Stimulated activated CD4-positive, alpha-beta T cell treated with anti-CD3 and anti-CD28 coated beads, TNF-alpha, amount 100 ng/mL, for 24 hours (primary cell): ENCODE data around the gene GALNT1.
"Not testable (repeated sequence)": the region's sequence is repeated elsewhere in the genome, so short reads cannot be mapped to it uniquely, and the experiment has no call there.

Experiments used
- DNase-seq, 3 experiments: peaks; one replicate each; pipeline ENCODE4 v3.0.0-alpha.2; 2020; ENCODE audit warnings: low read depth in 3 of 3

The GALNT1 gene

DNA sequence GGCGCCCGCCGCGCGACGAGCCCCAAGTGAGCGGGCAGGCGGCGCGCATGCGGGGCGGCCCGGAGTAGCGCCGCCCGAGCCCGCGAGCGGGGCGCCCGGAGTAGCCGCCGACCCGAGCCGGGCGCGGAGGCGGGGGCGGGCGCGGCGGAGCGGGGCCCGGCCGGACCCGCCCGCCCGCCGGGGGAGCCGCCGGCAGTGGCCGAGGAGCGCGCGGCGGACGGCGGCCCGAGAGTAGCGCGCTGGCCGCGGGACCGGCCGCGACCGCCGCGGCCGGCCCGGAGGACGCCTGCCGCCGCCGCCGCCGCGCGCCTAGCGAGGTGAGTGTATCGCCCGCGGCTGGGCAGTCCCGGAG is at the start of gene GALNT1:
Gene GALNT1, plus strand, starts transcription at position 195 of the 352 bp plus-strand sequence. CDS start 72,923 bp downstream, outside the sequence.
- no peak for DNase-seq

DNA sequence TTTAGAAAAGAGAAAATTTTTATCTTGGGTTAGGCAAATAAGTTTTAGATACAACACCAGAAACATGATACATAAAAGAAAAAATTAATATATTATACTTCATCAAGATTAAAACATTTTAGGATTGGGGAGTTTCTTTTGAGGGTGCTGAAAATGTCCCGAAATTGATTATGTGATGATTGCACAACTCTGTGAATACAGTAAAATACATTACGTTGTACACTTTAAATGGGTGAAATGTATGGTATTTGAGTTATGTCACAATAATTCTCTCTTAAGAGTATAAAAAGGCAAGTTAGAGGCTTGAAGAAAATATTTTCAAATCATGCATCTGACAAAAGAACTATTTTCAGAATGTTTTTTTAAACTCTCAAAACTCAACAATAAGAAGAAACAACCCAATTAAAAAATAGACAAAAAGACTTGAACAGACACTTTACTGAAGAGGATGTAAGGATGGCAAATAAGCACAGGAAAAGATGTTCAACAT is 47.6 kb upstream of the GALNT1 start:
- DNase-seq, result no peak

DNA sequence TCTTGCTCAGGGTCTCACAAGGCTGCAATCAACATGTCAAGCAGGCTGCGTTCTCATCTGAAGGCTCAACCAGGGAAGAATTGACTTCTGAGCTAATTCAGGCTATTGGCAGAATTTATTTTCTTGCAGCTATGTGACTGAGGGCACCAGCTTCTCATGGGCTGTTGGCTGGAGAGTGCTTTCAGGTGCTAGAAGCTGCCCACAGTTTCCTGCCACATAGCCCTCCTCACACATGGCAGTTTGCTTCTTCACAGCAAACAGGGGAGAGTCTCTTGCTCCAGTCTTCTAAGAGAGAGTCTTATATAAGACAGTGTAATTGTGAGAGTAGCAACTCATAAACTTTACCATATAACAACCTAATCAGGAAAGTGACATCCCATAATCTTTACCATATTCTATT is 46.2 kb upstream of the GALNT1 start:
- no peak for DNase-seq

DNA sequence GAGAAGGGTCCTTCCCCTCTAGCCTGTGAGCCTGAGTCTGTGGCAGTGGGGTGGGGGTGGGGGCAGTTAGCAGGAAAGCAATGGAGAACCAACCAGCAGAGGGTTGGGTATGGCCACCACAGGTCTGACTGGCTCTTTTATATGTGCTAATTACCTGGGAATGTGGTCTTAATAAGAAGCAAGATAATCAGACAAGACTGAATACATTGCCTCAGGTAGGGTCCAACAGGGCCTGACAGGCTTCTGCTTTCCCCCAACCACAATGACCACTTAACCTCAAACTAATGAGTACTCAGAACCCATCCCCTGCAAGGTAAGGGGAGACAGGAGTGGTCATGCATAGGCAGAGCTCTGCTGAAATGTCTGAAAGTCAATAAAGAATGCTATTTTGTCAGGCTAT is 39.2 kb upstream of the GALNT1 start:
- DNase-seq, result no peak

DNA sequence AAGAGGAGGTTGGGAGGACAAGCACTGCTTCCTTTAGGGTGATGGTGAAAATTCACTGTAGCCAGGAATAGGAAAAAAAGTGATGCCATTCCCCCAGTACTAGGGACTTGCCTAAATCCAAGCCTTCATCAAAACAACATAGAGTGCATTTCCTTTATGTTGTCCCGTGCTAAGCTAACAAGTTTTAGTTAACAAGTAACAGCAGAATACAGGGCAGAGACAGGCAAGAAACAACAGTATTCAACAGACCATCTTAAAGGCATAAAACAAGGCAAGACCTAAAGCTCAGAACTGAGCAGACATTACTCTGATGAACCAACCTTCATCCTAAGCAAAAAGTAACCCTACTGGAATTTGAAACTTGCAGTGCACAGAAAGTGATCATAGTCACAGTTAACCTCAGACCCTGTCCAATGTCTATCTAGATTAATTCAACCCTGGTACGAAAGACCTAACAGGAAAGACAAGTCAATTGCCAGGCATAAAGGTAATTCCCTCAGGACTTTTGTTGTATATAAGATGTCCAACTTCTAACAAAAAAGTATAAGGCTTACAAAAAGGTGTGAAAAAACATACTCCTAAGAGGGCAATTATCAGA is 34.4 kb upstream of the GALNT1 start:
- no peak for DNase-seq

DNA sequence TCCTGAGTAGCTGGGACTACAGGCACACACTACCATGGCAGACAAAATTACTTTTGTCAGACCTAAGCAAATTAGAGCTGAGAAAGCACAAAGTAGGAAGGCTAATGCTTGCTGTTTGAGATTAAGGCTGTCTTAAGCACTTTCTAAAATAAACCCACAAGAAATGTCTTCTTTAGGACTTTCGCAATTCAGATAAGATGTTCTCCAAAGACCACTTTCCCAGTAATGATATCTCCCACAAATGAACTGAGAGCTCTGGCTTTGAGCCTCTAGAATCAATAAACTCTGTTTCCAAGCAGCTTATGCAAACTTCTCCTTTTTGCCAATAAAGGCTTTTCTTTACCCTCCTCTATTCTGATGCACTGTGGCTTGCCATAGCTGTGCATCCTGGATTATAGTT is 32.0 kb upstream of the GALNT1 start:
- no peak for DNase-seq

DNA sequence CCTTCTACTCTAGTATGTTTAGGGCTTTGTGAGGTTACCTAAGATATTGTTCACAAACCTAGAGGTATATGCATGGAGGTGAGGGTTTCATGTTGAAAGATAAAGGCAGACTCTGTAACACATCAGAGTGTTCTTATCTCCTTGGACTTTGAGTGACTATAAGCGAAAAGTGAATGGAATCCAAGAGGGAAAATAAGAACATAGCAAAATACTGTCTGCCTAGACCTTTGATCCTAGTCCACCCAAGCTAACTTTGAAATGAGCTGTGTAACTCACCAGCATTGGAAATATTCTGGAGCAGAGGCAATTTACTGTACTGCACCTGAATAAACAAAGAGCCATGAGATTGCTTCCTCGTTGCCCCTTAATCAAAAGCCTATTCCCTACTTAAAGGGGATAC is 28.2 kb upstream of the GALNT1 start:
- DNase-seq, result no peak

DNA sequence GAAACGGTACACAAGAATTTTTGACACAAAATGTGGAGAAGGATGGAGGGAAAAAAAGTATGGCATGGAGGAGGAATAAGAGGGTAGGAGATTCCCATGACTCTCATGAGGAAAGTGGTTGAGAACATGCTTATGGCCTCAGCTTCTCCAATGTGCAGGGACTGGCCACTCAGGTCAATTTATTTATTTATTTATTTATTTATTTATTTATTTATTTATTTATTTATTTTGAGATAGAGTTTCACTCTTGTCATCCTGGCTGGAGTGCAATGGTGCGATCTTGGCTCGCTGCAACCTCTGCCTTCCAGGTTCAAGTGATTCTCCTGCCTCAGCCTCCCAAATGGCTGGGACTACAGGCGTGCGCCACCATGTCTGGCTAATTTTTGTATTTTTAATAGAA is 26.0 kb upstream of the GALNT1 start:
- DNase-seq, result not testable (repeated sequence)

DNA sequence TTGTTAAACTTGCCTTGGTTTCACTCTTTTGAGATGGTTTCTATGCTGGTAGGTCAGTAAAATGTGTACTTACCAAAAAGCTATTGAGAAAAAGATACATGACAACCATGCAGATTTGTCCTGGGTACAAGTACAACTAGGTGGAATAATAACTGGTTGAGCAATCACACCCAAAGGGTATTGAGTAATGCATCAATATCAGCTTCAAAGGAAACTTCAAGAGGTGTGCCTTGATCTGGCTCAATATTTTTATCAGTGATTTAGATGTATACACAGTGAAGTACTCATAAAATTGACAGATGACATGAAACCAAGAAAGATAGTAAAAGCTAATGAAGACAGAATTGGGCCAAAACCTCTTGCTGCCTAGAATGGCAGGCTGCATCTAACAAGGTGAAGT is 21.7 kb upstream of the GALNT1 start:
- DNase-seq, result no peak

DNA sequence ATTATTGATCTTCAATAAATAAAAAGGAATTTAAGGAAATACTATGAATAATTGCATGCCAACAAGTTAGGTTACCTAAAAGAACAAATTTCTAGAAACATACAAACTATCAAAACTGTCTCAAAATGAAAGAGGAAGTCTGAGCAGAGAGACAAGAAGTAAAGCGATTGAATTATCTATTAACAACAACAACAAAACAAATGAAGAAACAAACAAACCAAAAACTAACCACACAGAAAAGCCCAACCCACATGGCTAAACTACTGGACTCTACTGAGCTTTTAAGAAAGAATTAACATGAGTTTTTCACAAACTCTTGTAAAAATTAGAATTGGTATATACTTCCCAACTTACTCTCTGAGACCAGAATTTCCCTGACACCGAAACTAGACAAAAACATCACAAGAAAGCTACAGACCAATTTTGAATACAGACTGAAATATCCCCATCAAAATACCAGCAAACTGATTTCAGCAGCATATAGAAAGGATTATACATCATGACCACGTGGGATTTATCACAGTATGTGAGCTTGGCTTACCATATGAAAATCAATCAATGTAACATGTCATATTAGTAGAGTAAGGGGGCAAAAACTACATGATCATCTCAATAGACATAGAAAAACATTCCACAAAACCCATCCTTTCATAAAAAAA is 16.6 kb upstream of the GALNT1 start:
- no peak for DNase-seq

DNA sequence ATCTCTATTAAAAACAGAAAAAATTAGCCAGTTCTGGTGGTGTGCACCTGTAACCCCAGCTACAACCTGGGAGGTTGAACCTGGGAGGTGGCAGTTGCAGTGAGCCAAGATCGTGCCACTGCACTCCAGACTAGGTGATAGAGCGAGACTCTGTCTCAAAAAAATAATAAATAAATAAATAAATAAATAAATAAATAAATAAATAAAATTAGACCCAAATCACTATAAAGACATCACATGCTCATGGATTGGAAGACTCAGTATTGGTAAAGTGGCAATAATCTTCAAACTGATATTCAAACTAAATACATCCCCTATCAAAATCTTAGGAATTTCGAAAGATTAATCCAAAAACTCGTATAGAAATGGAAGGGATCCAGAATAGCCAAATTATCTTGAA is 15.5 kb upstream of the GALNT1 start:
- DNase-seq, result no peak

DNA sequence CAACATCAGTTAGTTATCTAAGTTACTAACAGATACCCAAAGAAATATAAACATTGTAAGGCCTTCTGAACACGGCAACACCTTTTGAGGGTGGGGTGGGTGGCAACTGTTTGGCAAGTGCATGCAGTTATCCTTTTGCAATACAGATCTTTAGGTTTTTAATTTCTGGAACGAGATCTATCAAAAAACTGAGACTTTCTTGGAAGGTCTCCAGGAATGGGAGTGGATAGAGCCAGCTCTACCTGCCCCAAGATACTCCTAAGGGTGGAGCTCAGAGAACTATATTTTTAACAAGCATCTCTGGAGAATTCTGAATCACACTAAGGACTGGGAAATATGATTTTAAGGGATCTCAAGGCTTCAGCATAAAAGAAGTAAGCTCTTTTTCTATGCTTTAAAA is 11.4 kb upstream of the GALNT1 start:
- DNase-seq, result no peak

DNA sequence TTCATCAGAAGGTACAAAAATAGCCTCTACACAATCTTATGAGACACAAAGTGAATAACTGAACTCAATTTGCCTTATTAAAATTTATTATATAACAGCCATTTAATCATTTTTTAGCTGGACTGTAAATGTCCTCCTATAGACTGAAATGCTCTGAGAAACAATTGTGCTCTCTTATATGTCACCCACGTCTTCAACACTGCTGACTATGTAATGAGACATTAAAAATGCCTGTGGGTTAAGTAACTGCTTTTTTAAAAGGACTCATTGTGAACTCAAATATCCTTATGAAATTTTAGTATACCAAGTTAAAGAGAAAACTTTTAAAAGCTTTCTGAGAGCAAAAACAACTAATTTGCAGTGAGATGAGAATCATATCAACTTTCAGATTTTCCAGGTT is 10.4 kb upstream of the GALNT1 start:
- DNase-seq, result no peak

DNA sequence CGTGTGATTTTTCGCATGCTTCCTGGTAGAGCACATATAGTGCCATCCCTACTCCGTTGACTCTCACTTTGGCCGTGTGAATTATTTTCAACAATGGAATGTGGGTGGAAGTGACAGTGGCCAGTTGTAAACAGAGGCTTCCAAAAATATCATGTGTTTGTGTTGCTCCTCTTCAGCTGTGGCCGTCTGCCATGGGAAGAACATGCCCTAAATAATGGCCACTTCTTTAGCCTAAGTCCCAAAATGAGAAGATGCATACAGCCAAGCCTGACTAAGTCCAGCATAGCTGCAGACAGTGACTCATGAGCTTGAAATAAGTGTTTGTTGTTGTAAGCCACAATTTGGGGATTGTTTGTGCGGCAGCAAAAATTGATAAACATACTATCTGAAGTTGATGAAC is 8.9 kb upstream of the GALNT1 start:
- DNase-seq, result no peak

DNA sequence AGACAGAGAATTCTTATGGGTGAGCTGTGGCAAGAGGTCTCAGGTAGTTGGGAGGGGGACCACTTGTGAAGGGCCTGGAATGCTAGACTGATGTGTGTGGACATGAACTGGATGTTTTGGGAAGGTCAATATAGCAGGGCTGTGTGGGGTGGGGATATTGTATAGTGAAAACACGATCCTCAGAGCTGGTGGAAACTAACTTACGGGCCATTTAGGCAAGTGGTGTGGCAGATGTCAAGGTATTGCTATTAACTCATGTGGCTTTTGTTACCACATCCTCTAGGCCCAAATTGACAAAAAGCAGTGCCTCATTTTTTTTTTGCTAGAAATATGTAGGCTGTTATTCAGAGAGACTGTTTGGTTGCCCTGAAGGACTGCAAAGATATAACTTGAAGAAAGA is 8.0 kb upstream of the GALNT1 start:
- DNase-seq, result no peak

DNA sequence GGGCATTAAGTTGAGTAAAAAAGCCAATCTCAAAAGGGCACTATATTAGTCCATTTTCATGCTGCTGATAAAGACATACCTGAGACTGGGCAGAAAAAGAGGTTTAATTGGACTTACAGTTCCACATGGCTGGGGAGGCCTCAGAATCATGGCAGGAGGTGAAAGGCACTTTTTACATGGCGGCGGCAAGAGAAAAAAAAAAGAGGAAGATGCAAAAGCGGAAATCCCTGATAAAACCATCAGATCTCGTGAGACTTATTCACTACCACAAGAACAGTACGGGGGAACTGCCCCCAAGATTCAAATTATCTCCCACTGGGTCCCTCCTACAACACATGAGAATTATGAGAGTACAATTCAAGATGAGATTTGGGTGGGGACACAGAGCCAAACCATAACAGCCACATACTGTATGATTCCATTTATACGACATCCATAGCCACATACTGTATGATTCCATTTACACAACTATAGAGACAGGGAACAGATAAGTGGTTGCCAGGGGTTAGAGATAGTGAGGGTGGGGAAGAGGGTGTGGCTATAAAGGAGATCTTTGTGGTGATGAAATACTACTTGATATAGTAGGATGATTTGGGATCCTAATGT is 5.2 kb upstream of the GALNT1 start:
- DNase-seq, result not testable (repeated sequence)

DNA sequence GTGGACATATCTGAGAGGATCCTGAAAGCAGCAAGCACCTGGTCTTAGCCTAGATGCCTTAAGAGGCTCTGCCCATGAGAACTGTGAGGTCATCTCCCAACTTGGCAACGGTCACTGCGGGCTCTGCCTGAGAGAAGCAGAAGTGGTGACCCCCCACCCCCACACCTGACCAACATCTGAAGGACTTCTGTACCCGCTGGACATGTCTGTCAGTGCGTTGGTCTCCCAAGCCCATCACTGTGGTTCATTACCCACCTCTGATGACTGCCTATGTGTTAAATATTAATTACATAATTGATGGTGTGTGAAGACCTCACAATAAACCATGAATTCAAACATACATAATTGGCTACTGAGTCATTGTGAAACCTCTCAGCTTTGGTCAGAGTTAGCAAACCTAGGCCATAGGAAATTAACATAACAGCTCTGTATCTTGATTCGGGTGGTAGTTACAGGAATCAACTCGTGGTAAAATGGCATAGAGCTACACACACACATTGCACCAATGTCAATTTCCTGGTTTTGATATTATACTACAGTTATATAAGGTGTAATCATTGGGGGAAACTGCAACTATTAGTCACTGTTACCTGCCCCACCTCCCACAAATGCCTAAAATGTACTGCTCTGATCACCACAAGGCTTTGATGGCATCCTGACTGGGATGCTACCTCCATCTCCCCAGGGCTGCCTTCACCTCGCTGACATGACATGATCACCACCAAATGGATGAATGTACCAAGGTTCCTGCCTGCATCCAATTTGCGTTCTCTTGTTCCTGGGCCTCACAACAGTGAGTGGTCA is 4.3 kb upstream of the GALNT1 start:
- peak in 1 of 3 experiments; percentile 41 for DNase-seq

DNA sequence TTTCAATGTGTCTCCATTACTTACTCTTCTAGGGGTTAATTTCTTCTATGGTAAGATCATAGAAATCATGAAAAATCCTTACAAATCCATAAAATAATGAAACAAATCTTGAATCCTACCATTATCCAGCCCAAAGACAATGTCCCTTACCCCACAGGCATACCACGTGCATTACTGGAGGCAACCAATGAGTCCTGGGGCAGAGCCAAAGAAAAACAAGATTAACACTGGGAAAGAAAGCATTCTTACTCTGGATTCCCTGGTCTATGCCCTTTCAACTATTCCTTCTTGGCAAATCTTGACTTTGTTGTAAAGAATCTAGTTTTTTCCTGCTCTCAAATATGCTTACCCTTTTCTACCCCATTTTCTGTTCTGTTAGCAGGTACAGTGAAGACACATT is 3.1 kb upstream of the GALNT1 start:
- no peak for DNase-seq

DNA sequence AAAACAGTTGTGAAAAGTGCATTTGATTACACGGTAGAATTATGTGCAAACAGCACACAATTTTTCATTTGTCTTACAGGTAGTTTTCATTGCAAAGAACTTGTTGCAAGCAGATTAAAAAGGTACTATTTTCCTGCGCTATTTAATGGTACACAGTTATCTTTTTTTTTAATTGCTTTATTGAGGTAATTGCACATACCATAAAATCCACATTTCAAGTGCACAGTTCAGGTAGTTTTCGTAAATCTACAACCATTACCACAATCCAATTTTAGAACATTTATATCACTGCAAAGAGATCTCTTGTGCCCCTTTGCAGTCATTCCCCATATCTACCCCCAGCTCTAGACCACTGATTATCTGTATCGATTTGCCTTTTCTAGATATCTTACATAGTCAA is 2.6 kb upstream of the GALNT1 start:
- DNase-seq, result no peak

DNA sequence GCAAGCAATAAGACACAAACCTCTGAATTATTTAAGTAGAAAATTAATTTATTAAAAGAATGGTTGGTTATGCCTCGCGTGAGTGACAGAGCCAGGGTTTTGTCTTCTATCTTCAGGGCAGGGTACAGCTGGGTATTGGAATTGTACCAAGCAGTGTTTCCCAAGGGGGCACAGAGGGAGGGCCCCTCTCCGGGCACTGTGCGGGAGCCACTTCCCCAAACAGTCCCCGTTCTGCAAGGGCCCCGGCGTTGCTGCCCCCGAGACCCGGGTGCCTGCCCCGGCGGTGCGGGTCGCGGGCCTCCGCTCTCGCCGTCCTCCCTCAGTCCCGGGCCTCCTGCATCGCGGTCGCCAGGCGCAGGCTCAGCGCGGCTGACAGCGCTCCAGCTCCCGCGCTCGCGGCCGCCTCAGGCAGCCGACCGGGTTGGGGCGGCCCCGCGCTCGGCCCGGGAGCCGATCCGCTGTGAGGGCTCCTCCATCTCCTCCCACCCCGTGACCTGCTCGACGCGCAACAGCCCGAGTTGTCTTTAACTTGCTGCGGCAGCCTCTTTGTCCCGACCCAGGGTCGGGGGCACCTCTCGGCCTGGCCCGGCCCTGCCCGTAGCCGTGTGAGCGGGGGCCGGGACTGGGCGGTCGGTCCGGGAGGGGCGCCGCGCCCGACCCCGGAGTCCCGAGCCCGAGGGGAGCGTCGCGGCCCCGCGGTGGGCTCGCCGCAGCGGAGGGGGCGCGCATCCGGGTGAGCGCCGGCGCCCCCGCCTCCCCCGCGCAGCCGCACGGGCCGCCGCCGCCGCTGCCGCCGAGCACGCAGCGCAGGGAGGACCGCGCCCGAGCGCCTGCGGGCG is 620 bp upstream of the GALNT1 start:
- peak; percentile 18 to 44 (median 26) for DNase-seq

DNA sequence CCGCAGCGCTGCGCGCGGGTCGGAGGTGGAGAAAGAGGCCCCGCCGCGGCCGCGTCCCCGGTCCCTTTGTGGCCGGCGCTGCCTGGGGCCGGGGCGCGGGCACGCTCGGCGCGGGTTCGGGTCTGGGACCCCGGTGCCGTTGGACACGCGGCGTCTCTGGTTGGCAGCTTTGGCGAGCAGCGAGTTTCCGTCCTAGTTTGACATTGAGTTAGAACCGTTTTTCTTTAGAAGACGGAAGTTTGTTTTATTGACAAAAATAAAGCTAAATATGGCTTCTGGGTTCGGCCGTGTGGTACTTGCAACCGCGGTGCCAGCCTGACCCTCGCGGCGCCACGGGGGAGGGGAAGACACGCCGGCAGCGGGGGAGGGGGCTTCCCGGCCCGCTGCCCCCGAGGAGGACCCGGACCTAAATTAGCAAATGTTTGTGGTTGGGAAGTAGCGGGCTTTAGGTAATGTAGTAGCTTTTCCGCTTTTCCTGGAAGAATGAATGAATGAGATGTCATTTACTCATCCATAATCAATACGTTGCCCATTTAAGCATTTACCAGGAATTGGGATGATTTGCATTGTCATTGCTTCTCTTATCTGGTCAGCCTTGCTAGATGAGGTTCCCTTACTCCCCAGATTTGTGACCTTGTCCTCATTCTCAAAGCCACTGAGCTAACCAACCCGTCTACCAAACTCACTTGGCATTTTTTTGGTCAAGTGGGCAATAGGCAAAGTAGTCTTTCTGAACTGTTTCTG is 530 bp downstream of the GALNT1 start:
- DNase-seq, result no peak
